ENCODE data around the gene PRR15L. TPM values are rescaled to one million over a fixed set of nuclear protein-coding genes. Genes with fewer than 3 reads are reported as not detected.
A peak's percentile ranks its signal among the peaks of the same experiment; 100 is the strongest.

Gene PRR15L
- polyA plus RNA-seq, 3 donors = not detected

GRCh38 chr17:47973541-47973940 lies 15.9 kb upstream of the PRR15L start:
- Histone ChIP-seq H2AFZ (ENCODE audit: insufficient read depth, low read depth, low read length, poor library complexity, severe bottlenecking) (no peak overlapping the region), H3K9ac (ENCODE audit: insufficient read depth, low read length, poor library complexity, severe bottlenecking) (no peak overlapping the region), H3K4me3 (replicated peaks in 1 of 3; ENCODE audit: low read depth in 2 of 3, low read length in 3 of 3) (no peak overlapping the region), H3K36me3 (replicated peaks in 1 of 2; ENCODE audit: control insufficient read depth in 1 of 2, insufficient read depth in 2 of 2, low read length in 2 of 2) (peaks cover 42 to 56% of the 10 kb centered on the region in 2 donors), H3K4me2 (replicated peaks; ENCODE audit: extremely low read depth, low read length, poor library complexity, severe bottlenecking) (no peak overlapping the region), H3K4me1 (ENCODE audit: control insufficient read depth in 1 of 2, insufficient read depth in 2 of 2, low read length in 2 of 2) (peaks cover 20 to 26% of the 10 kb centered on the region in 2 donors), H3K27me3 (ENCODE audit: control insufficient read depth in 2 of 2, insufficient read depth in 2 of 2, low read length in 2 of 2) (no peaks in the 10 kb centered on the region), H3K9me3 (replicated peaks in 1 of 2; ENCODE audit: control insufficient read depth in 1 of 2, insufficient read depth in 1 of 2, low read length in 2 of 2) (no peaks in the 10 kb centered on the region), H3K27ac (ENCODE audit: low read depth in 1 of 2, low read length in 2 of 2) (no peak overlapping the region), H3K79me2 (ENCODE audit: insufficient read depth, low read length) (peaks cover 31% of the 10 kb centered on the region), H4K20me1 (ENCODE audit: insufficient read depth, low read length) (peaks cover 6% of the 10 kb centered on the region)
- Mint-ChIP-seq H3K27me3 (ENCODE audit: low read depth in 3 of 3) (peaks cover 0 to 2% (median 1%) of the 10 kb centered on the region in 3 donors), H3K9me3 (peaks cover 0 to 4% (median 0%) of the 10 kb centered on the region in 7 donors), H3K4me1 (peaks cover 26% of the 10 kb centered on the region), H3K36me3 (peaks cover 46 to 54% of the 10 kb centered on the region in 2 donors), H3K4me3 (no peak overlapping the region), H3K27ac (no peak overlapping the region)
- 98% methylated on average over 5 of the region's 8 CpGs for WGBS (ENCODE audit: insufficient coverage)
- no peak for TF ChIP-seq CTCF (IDR thresholded peaks at IDR 0.05)
- DNase-seq = no peak
- intact Hi-C loops (cut with micrococcal nuclease) = loop anchor here in 1 of 2 donors (5.0 to 10.0 kb wide), 2 partner anchors 131 kb away; partner anchors contain the start of genes CBX1, SCRN2 and SNX11

- peaks cover 2% of the 10 kb centered on the region in 3 donors for H3K27me3 Mint-ChIP-seq (ENCODE audit: low read depth in 3 of 3)
- H3K9ac ChIP-seq (ENCODE audit: insufficient read depth, low read length, poor library complexity, severe bottlenecking) = peak within 1 kb of the TSS; percentile 86
- H3K9me3 Mint-ChIP-seq = peaks cover 0 to 2% (median 0%) of the 10 kb centered on the region in 7 donors
- peaks cover 31% of the 10 kb centered on the region for H3K79me2 ChIP-seq (ENCODE audit: insufficient read depth, low read length)
- peaks cover 28% of the 10 kb centered on the region in 2 donors for H3K36me3 Mint-ChIP-seq
- H3K36me3 ChIP-seq (replicated peaks in 1 of 2; ENCODE audit: control insufficient read depth in 1 of 2, insufficient read depth in 2 of 2, low read length in 2 of 2) = peaks cover 24 to 30% of the 10 kb centered on the region in 2 donors
- WGBS (ENCODE audit: insufficient coverage) = under 1% methylated on average over 58 of the region's 62 CpGs
- peak; percentile 97 for TF ChIP-seq CTCF (IDR thresholded peaks at IDR 0.05)
- peak; percentile 98 to 100 (median 99) for DNase-seq
- peak within 1 kb of the TSS; percentile 91 to 94 for H3K4me3 Mint-ChIP-seq
- peaks cover 6% of the 10 kb centered on the region for H4K20me1 ChIP-seq (ENCODE audit: insufficient read depth, low read length)
- peak within 1 kb of the TSS; percentile 75 to 95 (median 88) for H3K27ac Mint-ChIP-seq
- H3K27ac ChIP-seq (ENCODE audit: low read depth in 1 of 2, low read length in 2 of 2) = peak within 1 kb of the TSS; percentile 43 to 85
- H3K4me1 Mint-ChIP-seq = peaks cover 23% of the 10 kb centered on the region
- H3K27me3 ChIP-seq (ENCODE audit: control insufficient read depth in 2 of 2, insufficient read depth in 2 of 2, low read length in 2 of 2) = no peaks in the 10 kb centered on the region
- H2AFZ ChIP-seq (ENCODE audit: insufficient read depth, low read depth, low read length, poor library complexity, severe bottlenecking) = peak within 1 kb of the TSS; percentile 99
- no peaks in the 10 kb centered on the region for H3K9me3 ChIP-seq (replicated peaks in 1 of 2; ENCODE audit: control insufficient read depth in 1 of 2, insufficient read depth in 1 of 2, low read length in 2 of 2)
- peaks cover 20 to 22% of the 10 kb centered on the region in 2 donors for H3K4me1 ChIP-seq (ENCODE audit: control insufficient read depth in 1 of 2, insufficient read depth in 2 of 2, low read length in 2 of 2)
- H3K4me2 ChIP-seq (replicated peaks; ENCODE audit: extremely low read depth, low read length, poor library complexity, severe bottlenecking) = peak within 1 kb of the TSS; percentile 89
- intact Hi-C loops (cut with micrococcal nuclease) = loop anchor here in 1 of 2 donors (1.0 to 10.0 kb wide), 3 partner anchors 76 to 134 kb away; partner anchors contain the start of genes CBX1, SCRN2 and SNX11
- H3K4me3 ChIP-seq (replicated peaks in 1 of 3; ENCODE audit: low read depth in 2 of 3, low read length in 3 of 3) = peak within 1 kb of the TSS; percentile 63 to 99 (median 98)
These were observed 13.2 kb upstream of the PRR15L start, which contains the start of gene CDK5RAP3 for GRCh38 chr17:47970725-47971499. Gene CDK5RAP3 (plus strand): TSS chr17:47971113. CDS start chr17:47971147, 34 bp downstream.
